NCI-H1105 (cell line): ENCODE measurements around the gene PGGT1B.

Experiments
- DNase-seq: peaks from one replicate; lab custom pipeline; 2025; lab: John Stamatoyannopoulos, UW

Gene PGGT1B

GRCh38 chr5:115262321-115263077, at the start of gene PGGT1B:
Gene PGGT1B, minus strand, starts transcription at chr5:115262877. Its CDS starts 26 bp downstream, at chr5:115262851.
- no peak for DNase-seq

DNA sequence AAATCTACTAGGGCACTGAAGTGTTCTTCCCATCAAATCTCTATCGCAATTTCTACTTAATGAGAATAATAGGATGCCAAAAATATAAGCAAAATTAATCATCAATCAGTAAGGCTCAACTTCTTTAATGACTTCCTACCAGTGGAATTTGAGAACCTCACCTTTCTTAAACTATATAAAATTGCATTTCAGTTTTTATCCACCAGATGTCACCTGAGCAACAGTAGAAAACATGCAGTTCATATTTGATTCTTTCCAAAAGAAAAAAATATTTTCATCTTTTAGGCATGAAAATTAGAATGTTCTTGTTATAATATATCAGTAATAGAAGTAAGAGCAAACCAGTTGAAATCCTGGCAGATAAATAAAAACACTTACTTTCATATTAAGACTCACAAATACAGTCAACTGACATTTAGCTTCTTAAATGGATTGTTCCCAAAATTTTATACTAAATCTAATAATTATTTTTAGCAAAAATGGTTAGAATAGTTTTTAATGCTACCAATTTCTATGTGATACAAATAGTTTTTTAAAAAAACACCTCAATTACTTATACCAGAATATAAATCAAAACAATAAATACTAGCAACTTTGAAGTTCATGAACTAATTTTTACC, 47.2 kb upstream of the PGGT1B start:
- DNase-seq = no peak

DNA sequence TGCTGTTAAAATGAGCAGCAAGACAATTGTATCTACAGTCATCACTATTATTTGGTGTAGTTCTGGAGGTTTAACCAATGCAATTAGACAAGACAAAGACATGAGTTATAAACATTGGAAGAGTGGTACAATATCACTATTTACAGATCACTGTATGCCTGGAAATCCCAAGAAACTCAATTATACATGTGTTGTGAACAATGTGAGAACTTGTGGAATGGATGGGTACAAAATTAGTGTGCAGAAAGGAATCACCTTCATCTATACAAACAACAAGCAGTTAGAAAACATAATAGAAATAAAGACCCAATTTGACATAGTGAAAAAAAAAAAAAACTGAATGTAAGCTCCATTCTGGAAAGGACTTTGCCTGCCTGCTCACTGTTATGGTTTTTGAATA, 46.1 kb upstream of the PGGT1B start:
- DNase-seq = no peak

- DNase-seq = no peak
Observed at GRCh38 chr5:115306011-115306536, 43.4 kb upstream of the PGGT1B start.

GRCh38 chr5:115304496-115304895, 41.8 kb upstream of the PGGT1B start:
- no peak for DNase-seq

DNA sequence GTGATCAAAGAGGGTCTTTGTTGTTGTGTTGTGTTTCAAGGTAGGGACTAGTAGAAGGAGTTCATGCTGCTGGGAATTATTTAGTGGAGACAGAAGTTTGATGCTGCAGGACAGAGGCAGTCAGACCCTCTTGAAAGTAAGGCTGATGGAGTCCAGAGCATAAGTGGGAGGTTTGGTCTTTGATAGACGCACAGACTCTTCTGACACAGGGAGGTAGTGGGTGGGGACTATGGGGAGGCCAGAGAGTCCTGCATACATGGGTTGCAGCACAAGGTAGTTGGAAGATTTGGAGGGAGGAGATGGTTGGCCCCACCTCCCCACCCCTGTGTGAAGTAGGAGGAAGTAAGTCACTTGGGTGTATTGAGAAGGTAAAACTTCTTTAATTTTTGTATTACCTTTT, 36.1 kb upstream of the PGGT1B start:
- DNase-seq = no peak

DNA sequence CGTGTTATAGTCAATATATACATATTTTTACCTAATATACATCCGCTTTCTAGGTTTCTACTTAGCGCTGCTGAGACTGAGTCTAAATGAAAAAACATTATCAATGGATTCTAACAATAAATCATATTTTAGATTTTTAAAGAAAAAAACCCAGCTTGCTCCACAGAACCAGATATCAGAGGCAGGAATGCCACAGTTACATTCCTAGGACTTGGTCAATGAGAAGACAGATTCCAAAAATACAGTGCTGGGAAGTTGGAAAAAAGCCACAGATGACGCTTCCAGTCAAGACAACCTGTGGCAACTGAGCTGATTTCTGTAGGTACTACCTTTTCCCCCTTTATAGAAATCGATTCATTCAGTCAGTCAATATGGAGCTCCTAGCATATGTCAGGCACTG, 34.4 kb upstream of the PGGT1B start:
- no peak for DNase-seq

DNA sequence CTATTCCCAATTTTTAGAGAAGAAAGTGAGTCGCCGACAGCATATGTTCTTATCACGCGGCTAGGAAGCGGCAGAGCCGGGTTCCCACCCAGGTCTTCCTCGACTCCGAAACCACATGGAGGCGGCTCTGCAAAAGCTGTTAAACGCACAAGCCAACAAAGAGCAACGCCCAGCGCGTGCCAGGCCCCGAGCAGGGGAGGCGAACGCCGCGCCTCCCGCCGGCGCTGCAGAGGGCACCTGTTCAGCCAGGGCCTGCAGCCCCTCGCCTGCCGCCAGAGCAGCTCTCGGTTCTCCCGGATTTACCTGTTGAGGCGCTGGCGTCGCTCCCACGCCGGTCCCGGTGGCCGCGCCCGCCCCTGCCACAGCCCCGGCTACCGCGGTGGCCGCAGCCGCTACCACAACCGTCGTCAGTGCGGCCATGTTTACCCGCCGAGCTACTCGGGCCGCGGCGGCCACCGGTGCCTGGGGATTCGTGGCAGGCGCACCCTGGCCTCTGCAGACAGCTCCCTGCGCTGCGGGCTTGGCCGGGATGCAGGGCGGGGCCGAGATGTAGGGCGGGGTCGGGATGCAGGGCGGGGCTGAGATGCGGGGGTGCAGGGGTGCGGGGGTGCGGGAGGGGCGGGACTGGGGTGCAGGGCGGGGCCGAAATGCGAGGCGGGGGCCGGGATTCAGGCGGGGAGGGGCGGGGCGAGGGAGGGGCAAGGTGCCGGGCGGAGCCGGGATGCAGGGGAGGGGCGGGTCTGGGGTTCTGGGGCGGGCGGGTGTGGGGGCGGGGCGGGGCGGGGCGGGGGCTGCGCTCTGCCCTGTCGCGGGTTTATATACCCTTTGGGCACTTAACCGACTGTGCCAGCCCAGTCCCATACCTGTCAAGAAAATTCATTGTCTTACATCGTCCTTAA, 33.7 kb upstream of the PGGT1B start, which contains the start of gene CCDC112:
Gene CCDC112, minus strand, starts transcription at position 531 of the 899 bp plus-strand sequence. Its CDS starts 111 bp downstream, at position 420.
- DNase-seq = peak; percentile 43

GRCh38 chr5:115295777-115296123, 33.1 kb upstream of the PGGT1B start:
- DNase-seq = no peak

DNA sequence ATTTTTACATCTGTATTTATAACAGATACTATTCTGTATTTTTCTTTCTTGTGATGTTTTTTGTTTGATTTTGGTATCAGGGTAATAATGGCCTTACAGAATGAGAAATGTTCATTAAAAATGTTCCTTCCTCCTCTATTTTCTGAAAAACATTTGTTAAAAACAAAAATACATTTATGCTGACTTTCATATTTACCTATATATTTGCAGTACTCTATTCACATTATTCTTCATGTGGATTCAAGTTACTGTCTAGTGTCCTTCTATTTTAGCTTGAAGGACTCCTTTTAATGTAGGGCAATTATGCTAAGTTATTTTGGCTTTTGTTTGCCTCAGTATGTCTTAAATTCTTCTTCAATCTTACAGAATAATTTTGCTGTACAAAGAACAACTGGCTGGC, 28.7 kb upstream of the PGGT1B start:
- no peak for DNase-seq

- no peak for DNase-seq
Observed at GRCh38 chr5:115289104-115289503, 26.4 kb upstream of the PGGT1B start.

DNA sequence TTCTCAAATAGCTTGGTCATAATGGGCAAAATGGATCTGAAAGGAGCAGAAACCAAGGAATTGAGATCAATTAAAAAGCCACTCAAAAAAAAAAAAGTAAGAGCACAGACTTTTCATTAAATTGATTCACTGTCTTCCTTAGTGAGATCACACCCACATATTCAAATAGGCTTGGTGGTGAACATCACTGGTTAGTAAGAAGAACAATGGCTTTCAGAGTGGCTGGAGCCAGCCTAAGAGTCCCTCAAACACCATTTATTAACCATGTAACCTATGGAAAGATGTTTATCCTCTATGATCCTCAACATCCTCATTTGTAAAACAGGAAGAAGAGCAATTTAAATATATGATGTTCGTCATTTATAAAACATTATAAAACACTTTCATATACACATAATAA, 21.3 kb upstream of the PGGT1B start:
- no peak for DNase-seq

DNA sequence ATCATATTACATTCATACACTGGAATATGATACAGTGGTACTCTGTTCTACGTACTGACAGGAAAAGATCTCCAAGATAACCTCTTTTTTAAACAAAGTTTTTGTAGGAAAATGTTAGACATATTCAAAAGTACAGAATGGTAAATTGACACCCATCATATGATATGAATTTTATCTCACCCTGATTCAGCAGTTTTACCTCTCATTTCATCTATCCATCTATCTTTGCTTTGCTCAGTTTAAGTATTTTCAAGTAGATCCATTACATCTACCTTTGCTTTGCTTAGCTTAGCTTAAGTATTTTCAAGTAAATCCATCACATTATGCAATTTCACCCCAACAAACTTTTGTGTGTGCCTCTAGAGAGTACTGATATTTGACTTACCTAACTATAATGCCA, 19.5 kb upstream of the PGGT1B start:
- DNase-seq = no peak

- no peak for DNase-seq
Observed at GRCh38 chr5:115274584-115274983, 11.9 kb upstream of the PGGT1B start.

- no peak for DNase-seq
Observed at GRCh38 chr5:115272297-115272958, 9.8 kb upstream of the PGGT1B start.

GRCh38 chr5:115271295-115272050, 8.8 kb upstream of the PGGT1B start:
- no peak for DNase-seq

- DNase-seq = no peak
Observed at GRCh38 chr5:115267617-115268016, 4.9 kb upstream of the PGGT1B start.

- DNase-seq = no peak
Observed at GRCh38 chr5:115265220-115265619, 2.5 kb upstream of the PGGT1B start.

DNA sequence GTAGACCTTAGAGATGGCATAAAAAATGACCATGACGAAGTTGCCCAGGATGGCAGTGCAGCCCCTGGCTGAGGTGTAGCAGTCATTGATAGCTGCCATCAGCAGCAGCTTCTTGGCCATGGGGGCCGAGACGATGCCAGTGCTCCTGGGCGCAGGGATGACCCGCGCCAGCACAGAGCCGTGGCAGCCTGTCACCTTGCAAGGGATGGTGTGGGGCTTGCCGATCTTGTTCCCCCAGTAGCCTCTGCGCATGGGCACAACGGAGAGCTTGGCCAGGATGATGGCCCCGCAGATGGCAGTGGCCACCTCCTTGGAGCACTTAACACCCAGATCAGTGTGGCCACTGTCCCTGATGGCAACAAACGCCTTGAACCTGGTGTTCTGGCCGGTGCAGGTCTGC, 2.1 kb upstream of the PGGT1B start:
- DNase-seq = no peak

GRCh38 chr5:115263078-115263380, 352 bp upstream of the PGGT1B start:
- no peak for DNase-seq

GRCh38 chr5:115262011-115262320, 711 bp downstream of the PGGT1B start:
- no peak for DNase-seq

- no peak for DNase-seq
Observed at GRCh38 chr5:115260248-115260647, 2.4 kb downstream of the PGGT1B start.
